Epidermal melanocyte (primary cell): ENCODE measurements around the gene POLE.
A peak's percentile ranks its signal among the peaks of the same experiment; 100 is the strongest.

ENCODE experiments used
- DNase-seq: peaks from one replicate; pipeline ENCODE4 v3.0.0; 2011; ENCODE audit warnings: low spot score; ENCODE audit not compliant: insufficient read length

POLE gene

DNA sequence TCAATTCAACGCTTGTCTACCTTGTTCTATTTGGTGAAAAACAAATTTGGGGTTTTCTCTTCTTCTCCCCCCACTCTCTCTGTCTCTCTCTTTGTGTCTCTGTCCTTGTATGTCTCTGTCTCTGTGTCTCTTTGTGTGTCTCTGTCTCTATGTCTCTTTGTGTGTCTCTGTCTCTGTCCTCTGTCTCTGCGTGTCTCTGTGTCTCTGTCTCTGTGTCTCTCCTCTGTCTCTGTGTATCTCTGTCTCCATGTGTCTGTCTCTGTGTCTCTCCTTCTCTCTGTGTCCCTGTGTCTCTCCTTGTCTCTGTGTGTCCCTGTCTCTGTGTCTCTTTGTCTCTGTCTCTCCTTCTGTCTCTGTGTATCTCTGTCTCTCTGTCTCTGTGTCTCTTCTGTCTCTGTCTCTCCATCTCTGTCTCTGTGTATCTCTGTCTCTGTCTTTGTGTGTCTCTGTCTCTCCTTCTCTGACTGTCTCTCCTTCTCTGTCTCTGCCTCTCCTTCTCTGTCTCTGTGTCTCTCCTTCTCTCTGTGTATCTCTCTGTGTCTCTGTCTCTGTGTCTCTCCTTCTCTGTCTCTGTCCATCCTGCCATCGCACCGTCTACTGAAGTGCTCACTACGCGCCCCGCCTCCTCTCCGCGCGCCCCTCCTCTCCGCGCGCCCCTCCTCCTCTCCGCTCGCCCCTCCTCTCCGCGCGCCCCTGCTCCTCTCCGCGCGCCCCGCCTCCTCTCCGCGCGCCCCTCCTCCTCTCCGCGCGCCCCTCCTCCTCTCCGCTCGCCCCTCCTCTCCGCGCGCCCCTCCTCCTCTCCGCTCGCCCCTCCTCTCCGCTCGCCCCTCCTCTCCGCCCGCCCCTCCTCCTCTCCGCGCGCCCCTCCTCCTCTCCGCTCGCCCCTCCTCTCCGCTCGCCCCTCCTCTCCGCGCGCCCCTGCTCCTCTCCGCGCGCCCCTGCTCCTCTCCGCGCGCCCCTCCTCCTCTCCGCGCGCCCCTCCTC lies 89.5 kb downstream of the POLE start:
- DNase-seq, result no peak

DNA sequence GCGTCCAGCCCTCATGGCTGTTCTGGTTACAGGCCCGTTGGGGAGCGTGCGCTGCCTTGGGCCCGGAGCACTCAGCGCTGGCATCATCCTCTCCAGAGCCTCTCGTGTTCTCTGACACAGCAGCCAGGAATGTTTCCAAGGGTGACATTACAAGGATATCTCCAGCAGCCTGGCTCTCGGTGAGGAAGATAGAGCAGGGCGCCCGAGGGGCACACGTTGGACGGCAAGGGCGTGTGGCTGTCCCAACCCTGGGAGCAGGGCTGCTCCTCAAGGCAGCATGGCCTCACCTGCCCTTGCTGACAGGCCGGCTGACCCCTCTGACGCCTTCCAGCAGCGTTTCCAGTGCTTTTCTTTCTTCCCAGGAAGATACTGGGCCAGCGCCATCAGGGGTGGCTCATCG lies 91.1 kb downstream of the POLE start:
- DNase-seq, result no peak

DNA sequence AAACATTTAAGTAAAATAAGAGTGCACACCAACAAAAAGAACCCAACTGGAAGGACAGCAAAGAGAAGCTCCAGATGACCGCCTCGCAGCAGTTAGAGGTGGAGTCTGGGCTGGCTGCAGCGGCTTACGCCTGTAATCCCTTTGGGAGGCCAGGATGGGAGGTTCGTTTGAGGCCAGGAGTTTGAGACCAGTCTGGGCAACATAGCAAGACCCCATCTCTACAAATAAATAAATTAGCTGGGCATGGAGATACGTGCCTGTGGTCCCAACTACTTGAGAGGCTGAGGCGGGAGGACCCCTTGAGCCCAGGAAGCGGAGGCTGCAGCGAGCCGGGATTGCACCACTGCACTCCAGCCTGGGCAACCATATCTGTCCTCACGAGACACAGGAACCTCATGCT lies 92.0 kb downstream of the POLE start:
- no peak for DNase-seq

DNA sequence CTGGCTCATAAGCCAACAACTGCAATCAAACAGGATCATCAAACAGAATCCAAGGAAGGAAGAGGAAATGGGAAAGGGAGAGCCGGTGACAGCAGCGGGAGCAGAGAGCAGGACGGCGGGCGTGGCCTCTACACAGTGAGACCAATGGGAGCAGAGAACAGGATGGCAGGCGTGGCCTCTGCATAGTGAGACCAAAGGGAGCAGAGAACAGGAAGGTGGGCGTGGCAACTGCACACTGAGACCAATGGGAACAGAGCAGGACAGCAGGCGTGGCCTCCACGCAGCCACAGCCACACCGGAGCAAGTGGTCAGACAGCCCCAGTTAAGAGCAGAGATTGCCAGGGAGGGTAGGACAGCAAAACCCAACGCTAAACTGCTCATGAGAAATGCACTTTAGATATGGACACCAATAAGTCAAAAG lies 93.2 kb downstream of the POLE start:
- peak; percentile 70 for DNase-seq

DNA sequence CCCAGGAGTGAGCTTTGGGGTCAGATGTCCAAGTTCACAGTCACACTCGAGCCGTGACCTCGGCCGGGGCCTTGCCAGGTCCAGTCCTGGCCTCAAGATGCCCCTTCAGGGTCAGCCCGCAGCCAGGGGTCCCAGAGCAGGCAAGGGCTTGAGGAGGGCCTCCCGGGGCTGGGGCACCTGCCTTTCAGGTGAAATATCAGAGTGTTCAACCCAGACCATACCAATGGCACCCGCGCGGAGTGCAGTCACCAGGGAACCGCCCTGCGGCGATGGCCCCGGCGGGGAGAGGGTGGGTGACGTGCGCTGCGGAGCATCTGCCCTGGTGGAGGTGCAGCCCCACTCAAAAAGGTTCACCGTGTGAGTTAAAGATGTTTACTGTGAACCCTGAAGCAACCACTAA lies 93.6 kb downstream of the POLE start:
- no peak for DNase-seq

GRCh38 chr12:132593071-132593470 lies 94.1 kb downstream of the POLE start:
- DNase-seq, result no peak

GRCh38 chr12:132592282-132592970 lies 94.7 kb downstream of the POLE start:
- DNase-seq, result no peak

DNA sequence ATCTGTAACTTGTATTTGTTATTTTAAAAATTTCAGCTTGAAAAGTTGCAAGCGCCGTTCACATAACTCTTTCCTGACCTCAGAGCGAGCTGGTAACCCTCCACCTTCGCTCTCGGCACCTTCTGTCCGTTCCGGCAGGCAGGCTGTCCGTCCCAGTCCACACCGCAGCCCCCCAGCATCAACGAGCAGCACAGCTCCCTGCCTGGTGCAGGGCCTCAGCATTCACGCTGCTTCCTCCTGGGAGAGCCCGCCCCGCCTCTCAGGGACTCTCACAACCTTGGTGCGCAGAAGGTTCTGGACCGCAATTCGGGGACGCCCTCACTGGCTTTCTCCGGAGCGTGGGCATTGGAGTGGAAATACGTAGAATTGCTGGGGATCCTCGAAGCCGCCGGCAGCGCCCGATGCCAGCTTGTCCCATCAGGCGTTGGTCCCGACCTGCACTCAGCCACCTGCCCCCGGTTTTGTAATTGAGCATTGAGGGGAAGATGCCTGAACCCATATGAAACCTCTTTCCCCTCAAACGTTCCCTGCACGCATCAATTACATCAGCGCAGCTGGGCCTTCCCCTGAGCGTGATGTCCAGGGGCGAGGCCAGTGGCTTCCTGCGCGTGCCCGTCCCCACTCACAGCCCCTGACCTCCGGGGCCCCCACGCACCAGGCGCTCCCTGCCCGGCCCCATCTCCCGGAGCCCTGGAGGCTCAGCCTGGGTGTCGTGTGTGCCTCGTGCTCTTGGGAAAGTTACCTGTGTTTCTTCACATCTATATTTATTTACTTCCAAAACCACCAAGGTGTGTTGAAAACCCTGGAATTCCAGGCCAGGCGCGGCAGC lies 95.8 kb downstream of the POLE start:
- DNase-seq, result no peak

GRCh38 chr12:132588821-132589669 lies 98.1 kb downstream of the POLE start:
- no peak for DNase-seq

DNA sequence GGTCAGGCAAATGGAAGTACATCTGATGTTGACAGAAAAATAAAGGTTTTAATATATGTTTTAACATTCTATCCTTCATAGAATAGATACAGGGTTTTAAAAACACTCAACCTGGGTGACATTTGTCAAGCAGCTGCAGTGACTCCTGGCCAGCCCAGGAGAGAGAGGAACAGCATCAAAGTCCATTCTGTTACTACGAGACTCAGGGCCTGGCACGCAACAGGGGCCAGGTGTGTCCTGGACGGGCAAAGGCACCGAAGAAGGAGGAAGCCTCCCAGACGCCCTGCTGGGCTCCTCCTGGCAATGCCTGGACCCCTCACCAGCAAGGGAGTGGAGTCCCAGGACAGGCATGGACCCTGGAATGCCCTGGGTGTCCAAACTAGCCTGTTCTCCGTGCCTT lies 98.8 kb downstream of the POLE start:
- DNase-seq, result no peak

DNA sequence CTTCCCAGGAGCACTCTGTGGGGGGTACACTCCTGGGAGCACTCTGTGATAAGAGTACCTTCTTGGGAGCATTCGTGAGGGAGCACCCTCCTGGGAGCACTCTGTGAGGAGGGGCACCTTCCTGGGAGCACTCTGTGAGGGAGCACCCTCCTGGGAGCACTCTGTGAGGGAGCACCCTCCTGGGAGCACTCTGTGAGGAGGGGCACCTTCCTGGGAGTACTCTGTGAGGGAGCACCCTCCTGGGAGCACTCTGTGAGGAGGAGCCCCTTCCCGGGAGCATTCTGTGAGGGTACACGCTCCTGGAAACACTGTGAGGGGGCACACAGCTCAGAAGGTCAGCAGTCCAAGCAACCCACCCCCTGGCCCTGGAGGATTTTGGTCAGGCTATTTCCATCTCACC lies 99.4 kb downstream of the POLE start:
- DNase-seq, result no peak

DNA sequence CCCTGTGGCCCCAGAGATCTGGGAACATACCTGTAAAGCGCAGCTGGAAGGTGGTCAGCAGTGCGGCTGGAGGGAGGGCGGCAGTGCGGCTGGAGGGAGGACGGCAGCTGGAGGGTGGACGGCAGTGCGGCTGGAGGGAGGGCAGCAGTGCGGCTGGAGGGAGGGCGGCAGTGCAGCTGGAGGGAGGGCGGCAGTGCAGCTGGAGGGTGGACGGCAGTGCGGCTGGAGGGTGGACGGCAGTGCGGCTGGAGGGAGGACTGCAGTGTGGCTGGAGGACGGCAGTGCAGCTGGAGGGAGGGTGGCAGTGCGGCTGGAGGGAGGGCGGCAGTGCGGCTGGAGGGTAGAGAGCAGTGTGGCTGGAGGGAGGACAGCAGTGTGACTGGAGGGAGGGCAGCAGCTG lies 100.2 kb downstream of the POLE start:
- no peak for DNase-seq

DNA sequence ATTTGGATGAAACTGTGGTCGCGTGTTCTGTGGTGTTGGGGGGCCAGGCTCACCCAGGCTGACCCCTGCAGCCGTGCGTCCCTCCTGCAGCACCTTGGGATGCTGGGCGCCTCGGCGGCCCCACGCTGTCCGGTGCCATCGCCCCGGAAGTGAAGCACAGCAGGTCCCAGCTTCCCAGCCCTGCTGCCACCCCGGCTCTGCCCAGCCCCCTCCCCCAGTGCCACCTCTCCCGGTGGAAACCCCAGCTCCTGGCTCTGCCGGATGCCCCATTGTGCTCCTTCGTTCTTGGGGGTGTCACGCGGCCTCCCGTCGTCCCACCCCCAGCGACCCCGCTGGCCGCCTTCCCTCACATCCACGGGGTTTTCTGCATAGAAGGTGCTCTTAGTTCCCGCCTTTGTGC lies 102.0 kb downstream of the POLE start:
- no peak for DNase-seq

DNA sequence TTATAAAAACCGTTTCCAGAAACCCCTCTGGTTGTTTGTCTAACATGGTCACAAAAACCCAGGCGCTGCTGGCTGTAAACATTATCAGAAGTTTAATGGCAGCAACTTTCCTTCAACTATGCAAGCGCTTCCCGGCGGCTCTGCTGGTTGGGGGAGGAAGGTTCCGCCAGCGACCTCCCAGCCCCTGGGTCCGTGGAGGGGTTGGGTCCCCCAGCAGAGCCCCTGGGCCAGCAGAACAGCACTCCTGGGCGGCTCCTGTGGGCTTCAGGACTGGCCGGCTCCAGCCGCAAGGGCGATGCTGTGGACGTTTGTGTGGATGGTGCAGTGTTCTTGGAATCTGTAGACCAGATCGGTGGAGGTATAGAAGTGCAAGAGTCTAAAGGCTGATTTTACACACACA lies 102.7 kb downstream of the POLE start:
- DNase-seq, result no peak

DNA sequence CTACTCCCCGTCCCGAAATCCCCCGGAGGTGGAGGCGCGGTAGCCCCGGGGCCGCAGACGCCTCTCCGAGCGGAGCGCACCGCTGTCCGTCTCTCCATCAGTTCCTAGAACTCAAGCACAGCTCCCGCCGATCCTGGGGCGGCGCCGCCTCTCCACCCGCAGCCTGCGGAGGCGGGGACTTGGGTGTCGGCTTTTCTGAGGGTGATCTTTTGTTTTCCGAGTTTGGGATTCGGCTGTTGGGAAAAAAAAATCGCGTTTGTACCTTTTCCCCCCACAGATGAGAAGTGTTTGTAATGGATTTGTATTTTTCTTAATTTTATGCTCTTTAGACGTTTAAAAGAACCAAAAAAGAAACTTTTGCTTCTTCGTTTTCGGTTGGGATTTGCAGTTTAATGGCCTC lies 103.4 kb downstream of the POLE start:
- no peak for DNase-seq

- no peak for DNase-seq
Measured at GRCh38 chr12:132583411-132583710, 103.8 kb downstream of the POLE start.

- DNase-seq, result no peak
Measured at GRCh38 chr12:132582582-132583410, 104.3 kb downstream of the POLE start.

- DNase-seq, result no peak
Measured at GRCh38 chr12:132582058-132582420, 105.1 kb downstream of the POLE start.

DNA sequence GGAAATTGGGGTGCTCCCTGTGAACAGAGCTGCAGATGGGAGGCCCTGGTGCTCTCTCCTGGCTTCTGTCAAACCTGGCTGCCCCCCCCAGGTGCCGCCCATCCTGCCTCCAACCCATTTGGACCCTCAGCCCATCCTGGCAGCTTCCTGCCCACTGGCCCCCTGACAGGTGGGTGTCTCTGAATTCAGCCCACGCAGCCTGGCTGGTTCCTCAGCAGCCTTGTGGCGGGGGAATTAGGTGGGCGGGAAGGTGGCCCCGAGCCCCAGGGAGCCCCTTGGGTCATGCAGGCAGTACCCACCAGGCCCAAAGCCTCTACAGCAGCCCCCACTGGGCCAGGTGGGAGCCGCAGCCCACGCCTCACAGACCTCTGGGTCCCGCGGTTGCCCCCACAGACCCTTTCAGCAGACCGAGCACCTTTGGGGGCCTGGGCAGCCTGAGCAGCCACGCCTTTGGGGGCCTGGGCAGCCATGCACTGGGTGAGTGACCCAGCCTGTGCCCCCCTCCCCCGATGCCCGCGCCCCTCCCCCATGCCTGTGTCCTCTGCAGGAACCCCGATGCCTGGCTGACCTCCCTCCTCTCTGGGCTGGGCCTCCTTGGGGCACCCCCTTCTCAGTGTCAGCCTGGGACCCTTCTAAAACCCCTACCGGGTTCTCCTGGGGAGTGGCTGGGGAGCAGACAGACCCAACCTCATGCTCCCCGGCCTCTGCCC lies 105.6 kb downstream of the POLE start:
- no peak for DNase-seq
